OCI-LY7 (cell line): ENCODE data around the gene STPG1.

Source experiments
- CTCF ChIP-seq: fragments of 200-600 bp; sonication (generic); conservative IDR thresholded peaks from 2 replicates; pipeline ENCODE4 v1.5.1; 2014; ENCODE audit warnings: mild to moderate bottlenecking, antibody characterized with exemption, low read length, moderate library complexity, mixed read lengths
- EZH2phosphoT487 ChIP-seq: fragments of 200-600 bp; sonication (generic); IDR thresholded peaks from 2 replicates; pipeline ENCODE4 v1.6.1; 2018; ENCODE audit warnings: low read depth, borderline replicate concordance, mild to moderate bottlenecking, mixed run types, antibody characterized with exemption, low read length, moderate library complexity, mixed read lengths

- TF ChIP-seq CTCF (no peak), EZH2phosphoT487 (no peak)
Measured at GRCh38 chr1:24318615-24319311, 94.8 kb downstream of the STPG1 start.
